Body of pancreas (tissue), 4 donors: Measurements from ENCODE around the gene CACNA1E.

ENCODE experiments used
- CTCF ChIP-seq, 7 experiments: fragments of 450-650 bp in 4 of 7; fragments of 200-600 bp in 3 of 7; sonication (generic) in 3 of 7; IDR thresholded peaks; one replicate each; pipeline ENCODE4 v1.5.1; 2016 to 2019; ENCODE audit warnings: antibody characterized with exemption in 7 of 7
- POLR2A ChIP-seq, 3 donors: fragments of 450-650 bp; IDR thresholded peaks; one replicate each; pipeline ENCODE4 v1.6.1; 2016; ENCODE audit warnings: antibody characterized with exemption in 3 of 3, mild to moderate bottlenecking in 2 of 3

- TF ChIP-seq CTCF (IDR thresholded peaks at IDR 0.05) (no peak), POLR2A (IDR thresholded peaks at IDR 0.05) (no peak)
Observed at GRCh38 chr1:181516706-181517105, 33.4 kb downstream of the CACNA1E start.
